H1 (cell line): ENCODE results near the gene TERB1. TPM values are rescaled to one million over a fixed set of nuclear protein-coding genes. Genes with fewer than 3 reads are reported as not detected.

Experiments
- CEBPB ChIP-seq: IDR thresholded peaks from 2 replicates; pipeline ENCODE4 v1.6.1; 2012; ENCODE audit warnings: low read depth, low read length
- CTCF ChIP-seq, 3 experiments: IDR thresholded peaks; 1 replicate in 2 of 3; 2 replicates in 1 of 3; pipeline versions ENCODE4 v1.5.1 to v1.6.1; 2011; ENCODE audit warnings: low read length in 3 of 3, mild to moderate bottlenecking in 3 of 3, inconsistent platforms in 2 of 3, low read depth in 1 of 3, moderate library complexity in 1 of 3; ENCODE audit not compliant: insufficient read depth in 1 of 3; ENCODE audit errors: control extremely low read depth in 1 of 3
- JUN ChIP-seq: IDR thresholded peaks from 2 replicates; pipeline ENCODE4 v1.6.1; 2011; ENCODE audit warnings: low read depth, mild to moderate bottlenecking, improper control_type of control experiment, low read length
- KDM5A ChIP-seq: fragments of 200-600 bp; IDR thresholded peaks from 2 replicates; pipeline ENCODE4 v1.7.1; 2012; ENCODE audit warnings: mild to moderate bottlenecking, low read length, inconsistent platforms, mixed read lengths
- YY1 ChIP-seq: IDR thresholded peaks from 2 replicates; pipeline ENCODE4 v1.6.1; 2011; ENCODE audit warnings: low read depth, mild to moderate bottlenecking, low read length
- polyA plus RNA-seq, 7 experiments: library from polyadenylated mRNA; depleted of rRNA in 3 of 7; stranded (reverse) in 5 of 7; unstranded in 2 of 7; fragments of >200 nt in 5 of 7; fragments of 200-250 nt in 2 of 7; gene quantifications; 1 replicate in 5 of 7; 2 replicates in 1 of 7; 4 replicates in 1 of 7; pipeline versions ENCODE4 v1.2.1 to v1.2.3, GENCODE V29; 2011 to 2013; ENCODE audit warnings: missing spikeins in 2 of 7, mixed read lengths in 2 of 7
- total RNA-seq: library from RNA; stranded (reverse); fragmentation: NEBNext Ultra II Directional; extraction: Animal tissue kit (Norgen Biotek cat#: 25700); gene quantifications from 2 replicates; pipeline ENCODE4 v1.2.1, GENCODE V29; 2021

TERB1 gene
- total and polyA plus RNA-seq, 2 of the 8 experiments (the other 6 are each of a cell fraction or from before 2014, with no cell fraction given) = not detected

GRCh38 chr16:66844009-66844341 lies 42.6 kb upstream of the TERB1 start (continued):
- TF ChIP-seq CEBPB = no peak
- no peak for TF ChIP-seq CTCF (IDR thresholded peaks at IDR 0.05; ENCODE audit: control extremely low read depth in 1 of 3, insufficient read depth in 1 of 3, low read depth in 1 of 3, low read length in 3 of 3)
- no peak for TF ChIP-seq KDM5A
- TF ChIP-seq YY1 = no peak
- TF ChIP-seq JUN = no peak
